NCI-H510A treated with DMSO at 0.1 percent for 48 hours (cell line): ENCODE results near the gene ITGBL1.

Source experiments
- DNase-seq: peaks from one replicate; lab custom pipeline; 2025; lab: John Stamatoyannopoulos, UW

Gene ITGBL1

GRCh38 chr13:101700598-101700997, 248.1 kb downstream of the ITGBL1 start:
- DNase-seq, result no peak

DNA sequence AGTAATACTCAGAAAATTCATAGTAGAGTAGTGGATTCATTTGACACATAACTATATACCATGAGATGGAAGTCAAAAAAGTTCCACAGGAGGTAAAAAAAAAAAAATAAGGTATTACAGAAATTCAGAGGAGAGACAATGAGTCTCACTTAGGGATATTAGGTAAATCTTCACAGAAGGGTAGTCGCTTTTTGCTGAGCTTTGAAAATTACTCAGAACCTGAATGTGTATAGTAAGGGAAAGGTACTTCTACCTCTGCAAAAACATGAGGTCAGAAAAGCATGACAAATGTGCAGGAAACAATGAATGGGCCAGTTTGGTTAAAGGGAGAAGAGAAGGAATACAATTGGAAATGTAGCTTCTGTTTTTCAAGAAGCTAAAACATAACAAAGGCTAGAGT, 250.6 kb downstream of the ITGBL1 start:
- no peak for DNase-seq

DNA sequence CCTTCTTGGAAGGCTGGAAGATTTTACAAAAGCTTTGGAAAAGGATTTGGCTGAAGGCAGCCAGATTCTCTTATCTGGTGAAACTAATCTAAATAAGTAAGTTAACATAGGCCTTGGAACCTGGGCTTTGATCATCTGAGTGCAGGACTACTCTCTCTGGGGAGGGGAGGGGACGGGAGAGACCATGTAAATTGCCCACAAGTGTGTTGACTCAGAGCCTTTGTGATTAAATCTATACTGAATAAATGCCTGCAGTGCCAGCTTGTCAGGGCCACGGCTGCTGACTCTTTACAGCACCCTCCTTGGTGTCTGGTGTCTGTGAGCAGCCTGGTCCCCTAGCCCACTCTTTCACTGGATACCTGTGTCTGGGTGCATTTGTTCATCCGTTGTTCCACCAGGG, 251.4 kb downstream of the ITGBL1 start:
- DNase-seq, result no peak

DNA sequence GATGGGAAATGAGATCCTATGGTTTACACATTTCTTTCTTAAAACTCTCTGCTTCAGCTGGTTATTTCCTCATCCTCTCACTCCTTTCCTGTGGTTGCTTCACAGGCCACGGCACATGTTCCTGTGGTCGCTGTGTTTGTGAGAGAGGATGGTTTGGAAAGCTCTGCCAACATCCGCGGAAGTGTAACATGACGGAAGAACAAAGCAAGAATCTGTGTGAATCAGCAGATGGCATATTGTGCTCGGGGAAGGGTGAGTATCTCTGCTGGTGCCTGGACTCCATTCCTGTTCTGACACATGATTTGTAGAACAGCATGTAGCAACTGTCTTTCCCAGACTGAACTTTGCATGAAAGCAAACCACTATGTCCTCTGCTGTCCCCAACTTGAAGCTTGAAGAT, 254.2 kb downstream of the ITGBL1 start:
- no peak for DNase-seq

- DNase-seq, result no peak
Observed at GRCh38 chr13:101707659-101708058, 255.2 kb downstream of the ITGBL1 start.

GRCh38 chr13:101708115-101708514, 255.6 kb downstream of the ITGBL1 start:
- DNase-seq, result no peak

- no peak for DNase-seq
Observed at GRCh38 chr13:101709952-101710351, 257.5 kb downstream of the ITGBL1 start.

DNA sequence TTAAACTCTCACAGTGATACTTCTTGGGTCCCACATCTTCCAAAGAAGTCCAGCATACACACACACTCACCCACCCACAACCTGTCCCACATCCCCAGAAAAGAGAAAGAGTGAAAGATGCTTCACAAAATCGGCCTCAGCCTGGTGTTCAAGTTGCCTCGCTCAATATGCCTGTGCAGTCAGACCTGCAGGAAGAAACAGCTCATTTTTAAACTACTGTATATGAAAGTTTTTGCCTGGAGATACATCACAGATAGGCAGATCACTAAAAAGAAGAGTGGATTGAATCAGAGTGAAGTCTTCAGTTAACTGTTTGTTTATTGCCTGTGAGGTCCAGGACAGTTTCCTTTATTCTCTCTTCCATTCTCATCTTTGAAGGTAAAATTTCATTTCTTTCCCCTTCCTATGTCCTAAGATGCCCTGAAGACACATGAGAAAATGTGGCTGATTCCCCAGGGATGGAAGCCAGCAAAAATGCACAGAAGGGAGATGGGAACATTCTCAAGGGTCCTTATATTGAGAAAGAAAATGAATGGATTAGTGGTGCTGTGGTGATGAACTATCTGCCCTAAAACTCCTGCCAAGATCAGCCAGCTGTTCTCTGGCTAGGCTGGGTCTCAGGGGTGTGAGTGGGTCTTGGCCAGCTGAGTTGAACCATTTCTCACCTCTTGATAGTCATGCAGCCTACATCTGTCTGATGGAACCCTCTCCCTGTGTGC, 259.0 kb downstream of the ITGBL1 start:
- DNase-seq, result no peak

- no peak for DNase-seq
Observed at GRCh38 chr13:101712026-101712348, 259.5 kb downstream of the ITGBL1 start.

- no peak for DNase-seq
Observed at GRCh38 chr13:101714195-101714594, 261.7 kb downstream of the ITGBL1 start.

DNA sequence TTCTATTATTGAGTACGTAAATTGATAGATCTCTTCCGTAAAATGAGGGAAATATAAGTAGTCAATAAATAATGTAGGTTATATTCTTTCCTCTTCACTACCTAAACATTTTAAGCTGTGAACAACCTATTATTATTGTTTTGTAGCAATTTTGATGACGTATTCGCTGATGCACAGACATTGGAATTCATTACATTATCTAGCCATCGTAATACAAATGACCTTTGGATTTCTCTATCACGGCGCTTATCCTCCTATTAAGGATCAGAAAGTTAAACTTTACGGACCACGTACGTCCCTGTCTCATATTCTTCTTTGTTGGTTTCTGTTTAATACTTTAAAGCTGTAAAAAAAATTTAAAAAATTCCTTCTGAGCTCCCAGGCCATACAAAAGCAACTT, 264.9 kb downstream of the ITGBL1 start:
- no peak for DNase-seq

DNA sequence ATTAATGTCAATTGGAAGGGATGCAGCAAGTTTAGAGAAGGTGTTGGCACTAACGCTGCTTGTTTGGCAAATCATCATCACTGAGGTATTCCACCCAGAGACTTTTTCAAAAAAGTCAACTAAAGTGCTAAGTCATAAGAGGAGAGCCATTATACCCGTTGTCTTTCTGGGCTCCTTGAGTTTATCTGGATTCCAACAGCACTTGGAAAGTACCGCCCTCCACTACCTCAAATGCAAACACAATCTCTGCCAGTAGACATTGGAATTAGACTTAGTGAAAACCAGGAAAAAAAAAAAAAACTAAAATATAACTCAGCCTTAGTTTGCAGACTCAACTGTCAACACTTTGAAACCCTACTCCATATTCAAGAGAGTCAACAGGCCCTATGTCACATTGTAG, 266.0 kb downstream of the ITGBL1 start:
- no peak for DNase-seq

GRCh38 chr13:101726681-101727080, 274.2 kb downstream of the ITGBL1 start:
- DNase-seq, result no peak

- no peak for DNase-seq
Observed at GRCh38 chr13:101727118-101727517, 274.6 kb downstream of the ITGBL1 start.

DNA sequence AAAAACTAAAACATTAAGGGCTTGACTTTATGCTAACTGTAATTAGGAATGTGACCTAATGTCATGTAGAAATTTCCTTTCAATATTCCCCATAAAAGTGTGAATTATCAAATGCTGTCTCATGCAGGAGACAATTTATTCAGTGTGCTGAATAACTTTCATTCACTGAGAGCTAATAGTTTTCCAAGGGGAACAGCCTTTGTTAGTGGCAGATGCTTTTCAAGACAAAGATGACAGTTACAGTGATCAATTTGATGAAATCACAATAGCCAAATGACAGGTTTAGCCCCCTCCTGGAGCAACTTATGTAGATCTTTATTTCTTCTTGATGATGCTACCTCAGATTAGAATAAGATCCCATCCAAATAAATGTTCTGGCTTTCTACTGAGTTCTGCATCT, 275.5 kb downstream of the ITGBL1 start:
- DNase-seq, result no peak

- DNase-seq, result no peak
Observed at GRCh38 chr13:101728615-101729014, 276.1 kb downstream of the ITGBL1 start.

DNA sequence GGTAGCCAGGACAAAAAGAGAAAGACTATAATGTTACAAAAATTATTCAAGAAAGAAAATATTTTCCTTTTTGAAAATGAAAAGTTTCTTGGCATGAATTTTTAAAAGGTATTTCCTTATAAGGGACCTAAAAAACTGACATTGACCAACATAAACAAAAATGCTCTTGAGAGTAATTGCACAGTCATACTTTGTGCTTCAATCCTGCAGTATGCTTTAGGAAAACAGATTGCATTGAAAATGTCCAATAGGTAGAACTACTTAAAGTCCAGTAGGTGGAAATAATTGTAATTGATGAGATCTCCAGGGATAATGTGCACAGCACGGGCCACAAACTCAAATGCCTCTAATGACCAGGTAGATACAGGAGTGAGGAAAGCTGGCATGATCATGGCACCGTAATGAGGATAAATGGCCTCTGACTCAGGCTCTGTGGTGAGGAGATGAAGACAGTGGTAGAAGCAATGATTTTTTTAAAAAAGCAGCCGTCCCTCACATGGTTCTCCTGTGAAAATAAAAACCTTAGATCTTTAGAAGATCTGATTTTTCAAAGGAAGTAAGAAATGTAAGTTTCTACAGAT, 278.0 kb downstream of the ITGBL1 start:
- no peak for DNase-seq

DNA sequence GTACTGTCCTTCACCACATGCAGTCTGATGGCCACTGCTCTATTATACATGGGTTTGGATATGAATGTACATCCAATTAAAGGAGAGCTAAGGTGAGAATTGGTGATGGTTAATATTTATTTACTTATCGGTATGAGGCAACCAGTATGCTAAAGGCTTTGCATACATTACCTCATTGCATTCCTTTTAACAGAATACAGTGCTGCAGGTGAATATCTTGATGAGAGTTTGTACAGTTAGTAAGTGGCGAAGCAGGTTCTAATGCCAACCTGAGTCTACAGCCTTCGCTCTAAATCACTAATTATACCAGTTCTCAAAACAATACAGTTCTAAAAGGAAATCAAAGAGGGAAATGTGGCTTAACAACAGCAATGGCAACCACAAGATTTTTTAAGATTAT, 284.1 kb downstream of the ITGBL1 start:
- no peak for DNase-seq

DNA sequence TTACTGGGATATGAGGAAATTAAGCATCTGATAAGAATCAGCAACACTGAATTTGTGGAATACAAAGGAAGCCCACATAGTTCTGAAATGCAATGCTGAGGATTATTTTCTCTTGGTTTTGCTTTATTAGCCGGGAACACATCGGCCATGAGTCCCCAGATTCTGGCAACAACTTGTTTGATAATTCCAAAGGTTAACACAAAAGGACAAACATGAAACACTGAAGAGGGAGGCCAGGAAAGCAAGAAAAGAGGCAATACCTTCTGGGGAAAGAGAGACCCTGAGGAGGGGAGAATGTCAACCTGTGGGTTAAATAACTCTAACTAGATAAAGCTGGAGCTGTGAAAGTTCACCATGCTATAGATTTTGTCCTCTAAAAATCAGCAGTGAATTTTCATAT, 285.9 kb downstream of the ITGBL1 start:
- DNase-seq, result no peak

GRCh38 chr13:101739382-101740178, 287.1 kb downstream of the ITGBL1 start:
- no peak for DNase-seq

GRCh38 chr13:101746513-101746912, 294.0 kb downstream of the ITGBL1 start:
- no peak for DNase-seq

GRCh38 chr13:101747039-101747438, 294.6 kb downstream of the ITGBL1 start:
- no peak for DNase-seq

GRCh38 chr13:101749584-101749983, 297.1 kb downstream of the ITGBL1 start:
- DNase-seq, result no peak
